Colonic mucosa (tissue), 4 donors: ENCODE data around the gene SAP25. TPM values are rescaled to one million over a fixed set of nuclear protein-coding genes. Genes with fewer than 3 reads are reported as not detected.

Experiments
- DNase-seq: peaks from one replicate; pipeline ENCODE4 v3.0.0-alpha.2; 2020
- H3K27ac ChIP-seq: fragments of 200-600 bp; one replicate; pipeline ENCODE4 v1.8.0; 2021
- H3K27me3 ChIP-seq: fragments of 200-600 bp; one replicate; pipeline ENCODE4 v1.8.0; 2021
- H3K36me3 ChIP-seq: fragments of 200-600 bp; one replicate; pipeline ENCODE4 v1.8.0; 2021
- H3K4me1 ChIP-seq: fragments of 200-600 bp; one replicate; pipeline ENCODE4 v1.8.0; 2021; ENCODE audit warnings: mild to moderate bottlenecking
- H3K4me3 ChIP-seq: fragments of 200-600 bp; one replicate; pipeline ENCODE4 v1.8.0; 2021
- H3K9ac ChIP-seq, 2 donors: one replicate each; pipeline ENCODE4 v1.7.0; 2013; ENCODE audit warnings: control low read depth in 2 of 2, low read depth in 2 of 2, low read length in 2 of 2
- H3K9me3 ChIP-seq: fragments of 200-600 bp; one replicate; pipeline ENCODE4 v1.8.0; 2021
- intact Hi-C: fragments of 100-400 bp; cut with DNase I; formaldehyde crosslinking; loops from one replicate; pipeline ENCODE4 v1.14.1; 2022
- total RNA-seq, 2 donors: library from RNA; stranded (reverse); fragmentation: NEBNext Ultra II Directional in 1 of 2; extraction: Animal tissue kit (Norgen Biotek cat#: 25700) in 1 of 2; gene quantifications; one replicate each; pipeline ENCODE4 v1.2.1, GENCODE V29; 2021
- TF ChIP-seq, protein P1 (sequence below): fragments of 200-600 bp; IDR thresholded peaks from one replicate; pipeline ENCODE4 v1.8.0; 2022; ENCODE audit warnings: antibody characterized with exemption, mild to moderate bottlenecking
- donor health status: healthy.
- donor health status: DM: no; HTN: no; CAD: no.
- donor health status: DM: no; HTN: no; CAD: no.

Gene SAP25
- total RNA-seq, 2 donors from 2014 or later = 0.69 to 5.5 TPM

DNA sequence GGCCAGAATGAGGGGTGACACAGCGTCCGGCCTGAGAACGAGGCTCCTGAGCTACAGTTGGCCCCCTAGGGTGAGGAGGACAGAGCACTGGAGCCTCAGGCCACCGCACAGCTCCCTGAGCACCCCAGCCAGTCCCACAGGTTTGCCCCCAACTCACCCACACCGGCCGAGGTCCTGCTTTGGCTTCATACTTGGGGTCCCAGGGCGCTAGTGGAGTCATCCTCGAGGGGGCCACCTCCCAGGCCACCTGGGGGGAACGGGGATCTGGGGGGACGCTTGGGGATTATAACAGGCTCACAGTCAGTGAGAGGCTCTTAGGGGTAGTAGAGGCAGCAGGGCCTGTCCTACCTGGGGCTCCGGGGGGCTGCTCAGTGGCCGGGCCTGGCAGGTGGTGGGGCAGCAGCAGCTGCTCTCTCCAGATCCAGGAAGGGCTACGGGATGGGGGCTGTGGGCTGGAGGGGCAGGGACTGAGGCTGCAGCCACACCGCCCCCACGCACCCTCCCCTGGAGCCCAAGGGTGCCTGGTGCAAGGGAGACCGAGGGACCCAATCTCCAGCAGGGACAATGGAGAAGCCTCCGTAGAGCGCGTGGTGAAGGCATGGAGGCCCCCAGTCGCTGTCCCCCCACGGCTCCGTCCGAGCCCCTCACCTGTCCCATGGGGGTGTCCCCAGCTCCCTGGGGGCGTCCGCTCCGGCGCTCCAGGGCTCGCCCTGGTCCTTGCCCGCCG lies 588 bp downstream of the SAP25 start:
- Histone ChIP-seq H3K4me1 (peaks cover 7% of the 10 kb centered on the region), H3K27me3 (no peaks in the 10 kb centered on the region), H3K9me3 (no peaks in the 10 kb centered on the region), H3K27ac (no peak overlapping the region), H3K4me3 (no peak overlapping the region), H3K36me3 (peaks cover 6% of the 10 kb centered on the region), H3K9ac (no peak overlapping the region)
- TF ChIP-seq, protein P1, sequence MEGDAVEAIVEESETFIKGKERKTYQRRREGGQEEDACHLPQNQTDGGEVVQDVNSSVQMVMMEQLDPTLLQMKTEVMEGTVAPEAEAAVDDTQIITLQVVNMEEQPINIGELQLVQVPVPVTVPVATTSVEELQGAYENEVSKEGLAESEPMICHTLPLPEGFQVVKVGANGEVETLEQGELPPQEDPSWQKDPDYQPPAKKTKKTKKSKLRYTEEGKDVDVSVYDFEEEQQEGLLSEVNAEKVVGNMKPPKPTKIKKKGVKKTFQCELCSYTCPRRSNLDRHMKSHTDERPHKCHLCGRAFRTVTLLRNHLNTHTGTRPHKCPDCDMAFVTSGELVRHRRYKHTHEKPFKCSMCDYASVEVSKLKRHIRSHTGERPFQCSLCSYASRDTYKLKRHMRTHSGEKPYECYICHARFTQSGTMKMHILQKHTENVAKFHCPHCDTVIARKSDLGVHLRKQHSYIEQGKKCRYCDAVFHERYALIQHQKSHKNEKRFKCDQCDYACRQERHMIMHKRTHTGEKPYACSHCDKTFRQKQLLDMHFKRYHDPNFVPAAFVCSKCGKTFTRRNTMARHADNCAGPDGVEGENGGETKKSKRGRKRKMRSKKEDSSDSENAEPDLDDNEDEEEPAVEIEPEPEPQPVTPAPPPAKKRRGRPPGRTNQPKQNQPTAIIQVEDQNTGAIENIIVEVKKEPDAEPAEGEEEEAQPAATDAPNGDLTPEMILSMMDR = no peak
- DNase-seq = no peak
- intact Hi-C loops = no loop called here

DNA sequence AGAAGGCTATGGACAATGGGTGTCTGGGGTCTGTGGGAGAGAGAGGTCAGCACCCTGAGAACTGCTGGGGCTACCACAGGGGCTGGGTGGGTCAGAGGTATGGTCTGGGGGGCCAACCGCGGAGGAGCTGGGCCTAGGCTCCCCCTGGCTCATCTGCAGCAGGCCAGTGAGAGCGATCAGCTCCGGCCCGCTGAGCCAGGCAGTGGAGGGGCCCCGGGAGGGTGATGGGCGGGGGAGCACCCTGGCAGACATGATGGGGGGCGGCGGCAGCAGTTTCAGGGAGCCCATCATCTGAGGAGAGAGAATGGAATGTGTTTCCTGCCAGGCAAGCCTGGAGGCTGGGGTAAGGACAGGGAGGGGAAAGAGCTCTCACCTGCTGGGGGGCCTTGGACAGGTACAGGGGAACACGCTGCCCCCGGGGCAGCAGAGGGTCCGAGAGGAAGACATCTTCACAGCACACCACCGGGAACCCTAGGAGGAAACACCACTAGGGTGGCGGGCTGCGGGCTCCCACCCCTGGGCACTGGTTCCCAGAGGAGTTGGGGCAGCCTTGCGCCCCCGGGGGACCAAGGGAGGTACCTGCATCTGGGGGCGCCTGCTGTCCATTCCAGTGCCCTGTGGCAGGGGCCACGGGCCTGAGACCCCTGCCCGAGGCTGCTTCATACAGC lies 1.3 kb downstream of the SAP25 start:
- intact Hi-C loops = no loop called here
- H3K36me3 ChIP-seq = no peaks in the 10 kb centered on the region
- peaks cover 7% of the 10 kb centered on the region for H3K4me1 ChIP-seq
- DNase-seq = no peak
- no peak overlapping the region for H3K9ac ChIP-seq
- no peak overlapping the region for H3K4me3 ChIP-seq
- H3K27me3 ChIP-seq = no peaks in the 10 kb centered on the region
- TF ChIP-seq, protein P1 = no peak
- H3K27ac ChIP-seq = no peak overlapping the region
- no peaks in the 10 kb centered on the region for H3K9me3 ChIP-seq

DNA sequence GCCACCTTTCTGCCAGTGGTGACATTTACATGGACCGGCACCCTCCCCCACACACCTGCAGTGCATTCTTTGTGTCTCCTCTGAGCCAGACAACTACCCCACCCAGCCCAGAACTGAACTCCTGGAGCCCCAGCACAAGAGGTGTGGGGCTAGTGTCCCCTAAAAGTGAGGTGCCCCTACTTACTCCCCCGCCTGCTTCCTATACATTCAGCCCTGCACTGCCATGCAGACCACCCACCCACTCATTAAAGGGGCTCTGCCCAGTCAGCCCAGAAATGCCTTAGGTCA lies 1.9 kb downstream of the SAP25 start:
- Histone ChIP-seq H3K9ac (no peak overlapping the region), H3K9me3 (no peaks in the 10 kb centered on the region), H3K27me3 (no peaks in the 10 kb centered on the region), H3K4me1 (peaks cover 7% of the 10 kb centered on the region), H3K36me3 (no peaks in the 10 kb centered on the region), H3K4me3 (no peak overlapping the region), H3K27ac (no peak overlapping the region)
- DNase-seq = no peak
- intact Hi-C loops = no loop called here
- TF ChIP-seq, protein P1 = no peak

DNA sequence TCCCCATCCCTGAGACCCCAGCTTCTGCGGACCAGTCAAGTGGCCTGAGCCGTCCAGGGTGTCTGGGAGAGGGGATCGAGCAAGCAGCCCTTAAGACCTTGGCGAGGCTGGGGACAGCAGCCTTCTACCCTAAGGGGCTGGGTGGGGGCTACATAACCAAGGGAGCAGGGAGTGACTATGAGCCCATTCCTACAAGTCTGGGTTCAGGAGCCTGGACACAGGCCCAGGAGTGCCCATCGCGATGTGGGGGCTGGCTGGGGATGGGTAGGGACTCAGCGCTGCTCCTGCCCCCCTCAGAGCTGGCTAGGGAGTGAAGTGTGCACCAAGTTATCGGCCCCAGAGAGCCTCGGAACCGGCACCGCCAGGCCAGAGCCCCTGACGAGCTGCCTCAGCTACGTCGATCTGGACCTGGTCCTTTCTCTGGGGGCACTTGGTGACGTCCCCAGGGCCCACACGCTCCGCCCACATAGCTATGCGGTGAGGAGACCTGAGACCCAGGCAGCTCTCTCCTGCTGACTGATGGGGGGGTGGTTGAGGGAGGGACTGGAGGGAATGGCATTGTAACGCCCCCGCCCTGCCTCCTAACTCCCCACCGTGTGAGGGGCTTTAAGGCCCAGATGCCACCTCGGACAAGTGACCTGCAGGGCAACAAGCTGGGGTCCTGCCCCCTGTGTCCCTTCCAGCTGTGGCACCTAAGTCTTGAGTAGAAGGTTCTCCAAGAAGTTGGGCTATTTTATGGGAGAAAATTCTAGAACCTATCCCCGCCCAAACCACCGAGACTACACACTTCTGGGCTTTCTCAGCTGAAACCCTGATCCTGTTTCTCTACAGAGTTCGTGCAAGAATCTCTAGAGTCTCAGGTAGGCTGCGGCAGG lies 2.5 kb downstream of the SAP25 start:
- Histone ChIP-seq H3K4me1 (peaks cover 7% of the 10 kb centered on the region), H3K9ac (no peak overlapping the region), H3K36me3 (no peaks in the 10 kb centered on the region), H3K27ac (no peak overlapping the region), H3K9me3 (no peaks in the 10 kb centered on the region), H3K27me3 (no peaks in the 10 kb centered on the region), H3K4me3 (no peak overlapping the region)
- TF ChIP-seq, protein P1 = no peak
- intact Hi-C loops = no loop called here
- DNase-seq = no peak

DNA sequence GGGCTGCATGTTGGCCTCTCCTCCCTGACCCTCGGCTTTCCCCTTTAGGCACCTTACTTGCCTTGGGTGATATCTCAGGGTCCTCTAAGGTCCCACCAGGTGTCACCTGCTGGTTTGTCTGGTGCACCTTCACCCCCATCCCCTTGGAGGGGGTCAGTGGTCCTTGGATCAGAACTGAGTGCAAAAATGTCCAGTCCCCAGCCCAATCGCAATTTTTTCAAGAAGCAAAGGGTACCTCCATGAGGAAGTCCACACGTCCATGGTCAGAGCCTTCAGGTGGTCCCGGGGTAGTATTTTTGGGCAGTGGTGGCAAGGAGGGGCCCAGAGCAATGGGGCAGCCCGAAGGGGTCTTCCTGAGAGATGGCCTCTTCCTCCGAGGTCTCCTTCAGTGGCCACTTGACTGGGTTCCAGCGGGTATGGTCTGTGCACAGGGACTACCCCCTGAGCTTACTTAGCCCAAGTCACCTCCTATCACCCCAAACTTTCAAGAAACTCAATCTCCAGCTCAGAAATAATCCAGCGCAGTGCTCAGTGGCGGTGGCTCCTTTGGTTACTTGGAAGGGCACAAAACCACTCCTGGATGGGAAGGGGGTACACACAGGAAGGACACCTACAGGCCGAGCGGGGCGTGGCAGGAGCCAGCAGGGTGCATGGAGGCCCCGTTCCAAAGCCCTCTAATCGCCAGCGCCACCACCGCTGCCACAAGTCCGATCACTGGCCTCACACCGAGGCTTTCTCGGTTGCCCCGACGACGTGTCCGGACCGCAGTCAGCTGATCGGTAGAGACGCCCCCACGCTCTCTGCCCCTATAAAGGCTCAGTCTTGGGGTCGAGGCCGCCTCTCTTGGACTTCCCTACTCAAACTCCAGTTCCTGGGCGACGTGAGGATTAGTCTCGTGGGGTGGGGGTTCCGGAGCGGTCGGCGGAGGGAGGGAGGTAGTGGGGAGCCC lies 4.5 kb downstream of the SAP25 start:
- intact Hi-C loops = no loop called here
- no peaks in the 10 kb centered on the region for H3K27me3 ChIP-seq
- TF ChIP-seq, protein P1 = peak; percentile 38
- H3K4me1 ChIP-seq = peaks cover 7% of the 10 kb centered on the region
- H3K36me3 ChIP-seq = no peaks in the 10 kb centered on the region
- peak overlapping the region; percentile 46 to 74 for H3K9ac ChIP-seq
- no peak overlapping the region for H3K4me3 ChIP-seq
- no peaks in the 10 kb centered on the region for H3K9me3 ChIP-seq
- peak; percentile 79 for DNase-seq
- no peak overlapping the region for H3K27ac ChIP-seq
